LHCN-M2 (cell line): ENCODE data around the gene COL23A1. TPM values are rescaled to one million over a fixed set of nuclear protein-coding genes. Genes with fewer than 3 reads are reported as not detected.

Source experiments
- DNase-seq: peaks from one replicate; pipeline ENCODE4 v3.0.0-alpha.2; 2012; ENCODE audit warnings: low read depth
- total RNA-seq: library from RNA; depleted of rRNA; stranded (reverse); fragments of >200 nt; gene quantifications from 2 replicates; pipeline ENCODE4 v1.2.3, GENCODE V29; 2014

The COL23A1 gene
- total RNA-seq, 1 experiment from 2014 or later: not detected

DNA sequence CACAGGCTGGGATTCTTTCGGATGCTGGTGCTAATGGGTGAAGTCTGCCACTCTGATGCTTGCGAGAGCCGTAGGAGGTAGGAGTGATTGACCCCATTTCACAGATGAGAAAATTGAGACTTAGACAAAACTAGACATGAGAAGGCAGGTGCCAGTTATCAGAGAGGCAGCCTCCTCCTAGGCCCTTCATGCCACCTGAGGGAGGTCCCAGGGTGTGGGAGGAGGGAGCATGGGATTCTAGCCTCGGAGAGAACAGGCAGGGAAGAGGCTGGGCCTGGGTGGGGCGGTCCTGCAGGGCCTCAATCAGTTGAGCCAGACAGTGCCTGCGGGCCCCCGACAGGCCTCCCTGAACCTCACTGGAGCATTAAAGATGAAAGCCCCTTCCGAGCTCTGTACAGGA, 112.4 kb downstream of the COL23A1 start:
- no peak for DNase-seq

DNA sequence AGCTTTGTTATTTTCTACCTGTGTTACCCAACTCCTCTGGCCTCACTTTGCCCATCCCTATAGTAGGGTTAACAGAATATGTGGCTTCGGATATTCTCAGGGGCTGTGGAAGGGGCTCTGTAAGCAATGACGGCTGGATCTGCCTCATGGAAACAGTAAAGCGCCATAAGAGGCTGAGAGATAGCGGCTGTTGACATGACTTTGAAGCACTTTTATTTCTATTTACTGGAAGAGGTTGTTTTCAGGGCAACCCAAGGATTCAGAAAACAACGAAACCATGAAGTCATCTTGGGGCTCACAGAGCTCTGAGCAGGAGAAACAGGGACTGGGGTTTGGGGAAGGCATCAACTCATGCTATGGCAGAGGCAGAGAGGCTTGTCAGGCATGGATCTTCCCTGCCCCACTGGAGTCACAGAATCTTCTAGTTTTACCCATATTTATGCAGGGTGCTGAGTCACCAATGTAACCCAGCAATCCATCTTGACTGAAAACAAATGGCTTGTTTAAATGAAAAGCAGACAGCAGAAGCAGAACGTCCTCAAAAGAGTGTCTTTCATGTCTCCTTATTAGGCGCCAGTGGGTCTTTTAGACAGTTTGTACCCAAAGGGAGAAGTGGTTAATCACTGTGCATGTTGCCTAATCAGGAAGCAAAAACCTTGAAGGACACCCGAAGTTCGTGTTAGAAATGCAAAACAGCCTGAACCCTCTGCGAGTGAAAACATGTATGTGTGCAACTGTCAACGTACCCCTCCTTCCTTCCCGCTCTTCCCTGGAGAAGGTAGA, 113.0 kb downstream of the COL23A1 start:
- no peak for DNase-seq

DNA sequence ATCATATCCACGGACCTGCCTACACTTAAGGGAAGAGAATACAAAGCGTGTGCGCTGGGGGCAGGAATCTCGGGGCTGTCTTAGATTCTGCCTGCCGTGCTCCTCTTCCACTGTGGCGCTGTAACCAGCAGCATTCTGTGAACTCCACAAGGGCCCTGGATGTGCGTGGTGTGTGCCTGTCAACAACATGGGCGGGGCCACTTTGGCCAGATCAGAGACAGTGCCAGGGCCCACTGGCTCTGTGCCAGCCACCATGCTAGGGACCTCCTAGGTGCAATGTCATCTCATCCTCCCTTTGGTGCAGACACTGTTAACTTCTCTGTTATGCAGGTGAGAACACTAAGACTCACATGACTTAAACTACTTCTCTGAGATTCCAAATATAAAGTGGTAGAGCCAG, 113.7 kb downstream of the COL23A1 start:
- no peak for DNase-seq

DNA sequence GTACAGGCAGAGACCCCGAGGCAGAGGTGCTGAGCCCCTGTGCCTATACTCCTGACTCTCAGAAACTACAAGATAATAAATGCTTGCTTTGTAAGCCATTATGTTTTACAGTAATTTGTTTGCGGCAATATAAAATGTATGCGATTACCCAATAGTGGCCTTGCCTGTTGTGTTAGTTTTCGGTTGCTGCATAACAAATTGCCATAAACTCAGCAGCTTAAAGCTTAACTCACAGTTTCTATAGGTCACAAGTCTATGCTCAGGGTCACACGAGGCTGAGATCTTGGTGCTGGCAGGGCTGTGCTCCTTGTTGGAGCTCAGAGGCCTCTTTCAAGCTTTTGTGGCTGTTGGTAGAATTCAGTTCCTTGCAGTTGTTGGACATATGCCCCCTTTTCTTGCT, 114.8 kb downstream of the COL23A1 start:
- DNase-seq: no peak

DNA sequence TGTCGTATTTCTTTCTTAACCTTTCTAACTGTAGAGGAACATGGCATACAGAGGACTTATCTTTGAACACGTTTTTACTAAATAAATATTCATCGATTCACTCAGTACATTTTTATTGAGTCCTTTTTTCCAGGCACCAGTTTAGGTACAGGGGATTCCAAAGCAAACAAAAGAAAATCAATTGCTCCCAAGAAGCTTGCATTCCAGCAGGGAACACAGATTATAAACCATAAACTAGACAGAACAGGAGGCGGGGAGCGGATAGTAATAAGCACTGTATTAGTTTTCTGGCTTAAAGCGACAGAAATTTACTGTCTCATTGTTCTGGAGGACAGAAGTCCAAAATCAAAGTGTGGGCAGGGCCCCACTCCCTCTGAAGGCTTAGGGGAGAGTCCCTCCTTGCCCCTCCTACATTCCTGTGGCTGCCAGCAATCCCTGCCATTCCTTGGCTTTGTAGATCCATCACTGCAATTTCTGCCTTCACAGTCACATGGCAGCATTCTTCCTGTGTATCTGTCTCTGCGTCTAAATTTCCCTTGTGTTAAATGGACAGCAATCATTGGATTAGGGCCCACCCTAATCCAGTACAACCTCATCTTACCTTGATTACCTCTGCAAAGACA, 115.5 kb downstream of the COL23A1 start:
- DNase-seq: no peak

DNA sequence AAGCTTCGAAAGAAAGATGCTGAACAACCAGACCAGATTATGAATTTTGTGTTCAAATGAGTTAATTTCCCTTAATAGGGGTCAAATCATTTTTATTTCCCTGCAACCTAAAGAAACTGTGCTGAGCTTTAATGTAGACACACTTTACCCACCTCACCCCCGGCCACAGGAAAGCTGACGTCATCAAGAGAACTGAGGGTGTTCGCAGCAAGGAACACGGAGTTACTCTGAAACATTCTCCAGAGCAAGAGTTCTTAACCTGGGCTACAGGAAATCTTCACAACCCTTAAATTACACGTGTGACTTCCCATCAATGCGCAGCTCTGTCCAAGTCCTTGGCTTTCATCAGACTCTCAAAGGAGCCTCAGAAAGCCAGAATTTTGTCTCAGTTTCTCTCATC, 116.3 kb downstream of the COL23A1 start:
- DNase-seq: no peak

DNA sequence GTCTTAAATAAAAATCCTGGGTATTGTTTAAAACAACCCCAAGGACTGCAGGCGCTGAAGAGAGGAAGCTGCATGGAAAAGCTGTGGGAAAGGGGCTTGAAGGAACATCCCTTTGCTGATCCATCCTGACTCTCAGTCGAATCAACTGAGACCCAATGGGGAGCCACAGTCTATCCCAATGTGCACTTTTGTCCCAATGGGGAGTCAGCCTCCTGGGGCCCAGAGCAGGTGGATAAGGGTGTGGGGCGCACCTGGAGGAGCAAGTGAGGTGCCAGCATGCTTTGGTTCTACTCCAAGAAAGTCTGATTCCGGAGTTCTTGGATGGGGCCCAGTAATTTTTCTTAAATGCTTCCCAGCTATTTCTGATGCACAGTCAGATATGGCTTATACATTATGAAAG, 118.1 kb downstream of the COL23A1 start:
- DNase-seq: no peak

DNA sequence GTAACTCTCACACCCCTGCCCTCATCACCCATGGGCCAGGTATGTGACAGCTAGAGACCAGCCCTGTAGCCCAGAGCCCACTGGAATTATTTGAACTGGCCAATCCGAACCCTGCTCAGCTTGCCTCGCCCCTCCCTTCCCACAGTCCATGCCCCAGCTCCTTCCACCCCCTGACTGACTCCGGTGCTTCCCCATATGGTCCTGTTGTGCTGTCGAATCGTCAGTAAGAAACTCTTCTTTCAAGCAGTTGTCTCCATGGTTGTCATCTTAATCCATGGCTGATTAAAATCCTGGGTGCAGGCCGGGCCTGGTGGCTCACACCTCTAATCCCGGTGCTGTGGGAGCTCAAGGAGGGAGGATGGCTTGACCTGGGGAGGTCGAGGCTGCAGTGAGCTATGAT, 118.5 kb downstream of the COL23A1 start:
- DNase-seq: no peak

DNA sequence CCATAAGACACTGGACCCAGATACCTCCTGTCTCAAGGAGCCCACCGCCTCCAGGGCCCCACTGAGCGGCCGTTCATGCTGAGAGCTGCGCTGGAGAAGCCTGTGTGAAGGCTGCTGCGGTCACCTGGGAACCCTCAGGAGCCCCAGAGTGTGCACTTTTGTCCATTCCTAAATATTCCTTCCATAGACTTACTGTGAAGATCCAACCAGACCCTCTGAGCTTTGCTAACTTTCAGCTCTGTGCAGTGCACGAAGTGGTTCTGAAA, 119.5 kb downstream of the COL23A1 start:
- DNase-seq: no peak

DNA sequence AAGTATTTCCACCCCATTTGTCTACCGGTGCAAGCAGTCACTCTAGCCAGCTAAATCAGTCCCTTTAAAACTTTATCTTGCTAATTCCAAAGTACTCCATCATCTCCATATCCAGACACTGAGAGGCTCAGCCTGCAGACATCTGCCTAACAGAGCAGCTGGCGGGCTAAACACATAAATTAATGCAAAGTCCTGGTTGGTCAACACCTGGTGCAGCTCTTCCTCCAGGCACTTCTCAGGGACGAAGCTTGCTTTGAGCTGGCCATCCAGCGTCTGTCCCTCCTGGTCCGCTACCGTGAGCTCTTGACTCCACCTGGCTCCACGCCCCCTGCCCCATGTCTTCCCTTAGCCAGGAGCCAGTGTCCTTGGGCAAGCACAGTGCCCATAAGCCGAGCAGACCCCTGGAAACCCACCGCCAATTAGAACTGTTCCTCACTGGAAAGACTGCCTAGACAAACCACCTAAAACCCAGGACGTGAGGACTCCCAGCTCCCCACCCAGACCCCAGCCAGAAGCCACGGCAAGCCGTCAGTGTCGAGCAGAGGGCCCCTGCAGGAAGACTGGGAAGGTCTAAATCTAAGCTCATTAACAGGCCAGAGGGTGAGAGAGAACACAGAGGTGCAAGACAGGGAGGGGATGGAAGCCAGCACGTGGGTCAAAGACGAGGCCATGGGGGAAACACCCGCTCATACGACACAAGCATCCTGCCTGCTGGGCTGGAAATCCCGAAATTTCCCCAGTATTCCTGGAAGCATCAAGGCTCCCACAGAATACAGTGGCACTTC, 120.0 kb downstream of the COL23A1 start:
- DNase-seq: no peak

DNA sequence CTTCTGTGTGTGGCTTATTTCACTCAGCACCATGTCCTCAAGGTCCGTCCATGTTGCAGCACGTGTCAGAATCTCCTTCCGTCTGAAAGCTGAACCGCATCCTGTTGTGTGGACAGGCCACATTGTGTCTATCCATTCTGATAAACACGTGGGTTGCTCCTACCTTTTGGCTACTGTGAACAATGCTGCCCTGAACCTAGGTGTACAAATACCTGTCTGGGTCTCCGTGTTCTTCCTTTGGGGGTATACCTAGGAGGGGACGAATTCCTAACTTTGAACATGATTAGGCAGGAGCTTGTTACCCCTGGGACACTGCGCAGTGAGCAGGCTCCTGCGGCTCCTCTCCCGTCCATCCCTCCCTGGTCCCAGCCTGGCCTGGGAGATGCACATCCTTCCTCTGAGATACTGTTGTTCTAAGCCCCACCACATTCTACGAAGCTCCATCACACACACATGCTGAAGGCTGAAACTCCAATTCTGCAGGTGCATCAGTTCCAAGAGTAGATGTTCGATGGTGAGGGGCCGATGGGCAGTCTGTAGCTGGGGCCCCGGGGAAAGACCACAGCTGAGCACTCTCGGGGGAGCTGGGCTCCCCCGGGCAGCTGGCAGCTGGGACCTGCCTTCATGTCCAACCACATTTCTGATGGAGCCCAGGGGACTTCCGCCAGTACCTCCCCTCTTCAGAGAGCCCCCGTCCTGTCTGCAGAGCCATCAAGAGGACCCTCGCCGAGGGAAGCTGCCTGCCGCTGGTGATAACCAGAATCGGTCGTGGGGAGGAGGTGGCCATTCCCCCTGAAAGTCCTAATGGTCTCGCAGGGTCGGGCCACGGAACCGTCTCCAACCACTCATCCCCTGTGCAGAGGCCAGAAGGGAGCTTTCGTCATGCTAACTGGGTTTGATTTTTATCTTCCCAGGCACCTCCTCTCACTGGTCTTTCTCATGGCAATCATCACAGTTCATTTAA, 120.9 kb downstream of the COL23A1 start:
- DNase-seq: no peak

DNA sequence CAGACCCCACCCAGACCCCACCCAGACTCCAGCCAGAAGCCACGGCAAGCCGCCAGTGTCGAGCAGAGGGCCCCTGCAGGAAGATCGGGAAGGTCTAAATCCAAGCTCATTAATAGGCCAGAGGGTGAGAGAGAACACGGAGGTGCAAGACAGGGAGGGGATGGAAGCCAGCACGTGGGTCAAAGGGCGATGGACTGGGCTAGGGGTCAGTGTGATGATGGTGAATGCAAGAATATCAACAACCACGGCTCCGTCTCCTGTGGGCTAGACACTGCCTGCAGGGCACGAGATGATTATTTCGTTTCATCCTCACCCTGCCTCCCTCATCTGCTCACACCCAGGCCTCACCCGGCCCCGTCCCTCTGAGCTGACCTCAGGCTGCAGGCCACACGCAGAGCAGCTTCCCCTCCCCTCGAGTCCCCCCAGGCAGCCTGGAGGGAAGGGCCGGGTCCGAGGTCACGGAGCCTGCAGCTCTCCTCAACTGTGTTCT, 122.0 kb downstream of the COL23A1 start:
- DNase-seq: no peak

DNA sequence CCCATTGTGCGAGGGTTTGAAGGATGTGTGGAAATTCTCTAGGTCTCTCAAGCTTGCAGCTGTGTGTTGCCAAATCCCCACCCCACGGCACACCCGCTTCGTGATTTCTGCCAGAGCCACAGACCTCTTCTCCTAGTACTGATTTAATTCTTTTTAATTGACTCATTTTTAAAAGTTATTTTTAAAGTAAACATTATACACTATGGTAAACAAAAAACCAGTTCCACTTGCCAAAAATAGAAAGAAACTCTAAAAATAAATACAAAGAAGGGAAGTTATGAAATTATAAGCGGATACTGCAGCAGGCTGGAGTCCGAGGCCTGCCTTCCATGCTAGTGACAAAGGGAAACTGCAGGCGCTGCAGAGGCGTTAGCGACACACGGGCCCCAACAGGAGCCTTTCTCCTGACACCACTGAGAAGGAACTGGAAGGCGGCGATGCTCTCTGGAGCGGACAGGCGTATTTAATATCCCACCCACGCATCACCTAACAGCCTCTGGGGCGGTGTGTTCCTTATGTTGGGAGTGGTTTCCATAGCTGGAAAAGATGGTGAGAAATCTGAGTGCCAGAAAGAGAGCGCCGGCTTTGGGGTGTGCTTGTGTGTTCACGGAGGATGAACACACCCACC, 122.5 kb downstream of the COL23A1 start:
- no peak for DNase-seq

DNA sequence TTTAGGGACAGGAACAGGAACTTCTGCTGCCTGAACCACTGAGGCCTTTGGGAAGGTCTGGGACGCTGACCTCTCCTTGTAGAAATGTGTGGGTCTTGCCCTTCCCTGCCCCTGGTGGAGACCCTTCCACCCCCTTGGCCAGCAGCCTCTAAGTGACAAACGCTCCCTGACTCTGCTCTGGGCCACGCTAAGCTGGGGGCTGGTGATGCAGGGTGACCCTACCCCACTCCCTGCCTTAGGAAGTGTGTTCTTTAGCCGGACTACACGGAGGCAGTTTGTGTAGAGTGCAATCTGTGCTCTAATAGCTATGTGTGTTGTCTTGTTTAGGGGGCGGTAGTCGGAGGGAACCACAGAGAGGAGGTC, 123.0 kb downstream of the COL23A1 start:
- DNase-seq: no peak

DNA sequence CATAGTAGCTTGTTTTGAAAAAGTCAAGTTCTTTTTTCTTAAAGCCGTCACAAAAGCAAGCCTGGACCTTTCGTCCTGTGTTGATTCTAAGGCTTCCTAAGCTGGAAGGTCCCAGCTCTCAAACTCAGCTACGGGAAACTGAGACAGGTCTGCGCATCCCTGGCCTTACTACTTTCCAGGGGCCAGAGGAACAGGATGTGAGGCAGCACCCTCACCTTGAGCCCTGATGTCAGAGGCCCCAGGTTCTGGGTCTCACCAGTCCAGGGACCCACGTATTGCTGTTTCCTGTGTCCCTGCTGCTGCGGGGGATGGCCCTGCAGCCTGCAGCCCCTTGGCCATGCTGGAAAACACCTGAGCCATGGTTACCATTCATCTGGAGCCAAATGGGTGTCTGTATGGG, 123.9 kb downstream of the COL23A1 start:
- no peak for DNase-seq

DNA sequence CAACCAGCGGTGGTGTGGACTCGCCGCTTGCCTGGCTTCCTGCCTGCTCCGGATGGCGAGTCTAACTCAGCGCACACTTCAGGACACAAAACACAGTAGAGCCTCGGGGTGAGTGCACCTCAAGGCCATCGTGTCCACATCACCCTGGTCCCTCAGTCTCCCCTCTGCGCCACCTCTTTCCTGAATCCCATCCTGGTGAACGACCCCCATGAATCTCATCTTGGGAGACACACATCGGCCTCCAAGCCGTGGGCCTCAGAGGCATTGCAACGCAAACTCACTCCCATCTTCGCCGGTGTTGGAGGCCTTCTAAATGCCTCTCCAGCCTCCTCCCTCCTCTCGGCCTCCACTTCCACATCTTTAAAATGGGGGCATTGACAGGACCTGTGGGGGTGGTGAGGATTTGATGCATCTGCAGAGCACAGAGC, 124.3 kb downstream of the COL23A1 start:
- DNase-seq: no peak

DNA sequence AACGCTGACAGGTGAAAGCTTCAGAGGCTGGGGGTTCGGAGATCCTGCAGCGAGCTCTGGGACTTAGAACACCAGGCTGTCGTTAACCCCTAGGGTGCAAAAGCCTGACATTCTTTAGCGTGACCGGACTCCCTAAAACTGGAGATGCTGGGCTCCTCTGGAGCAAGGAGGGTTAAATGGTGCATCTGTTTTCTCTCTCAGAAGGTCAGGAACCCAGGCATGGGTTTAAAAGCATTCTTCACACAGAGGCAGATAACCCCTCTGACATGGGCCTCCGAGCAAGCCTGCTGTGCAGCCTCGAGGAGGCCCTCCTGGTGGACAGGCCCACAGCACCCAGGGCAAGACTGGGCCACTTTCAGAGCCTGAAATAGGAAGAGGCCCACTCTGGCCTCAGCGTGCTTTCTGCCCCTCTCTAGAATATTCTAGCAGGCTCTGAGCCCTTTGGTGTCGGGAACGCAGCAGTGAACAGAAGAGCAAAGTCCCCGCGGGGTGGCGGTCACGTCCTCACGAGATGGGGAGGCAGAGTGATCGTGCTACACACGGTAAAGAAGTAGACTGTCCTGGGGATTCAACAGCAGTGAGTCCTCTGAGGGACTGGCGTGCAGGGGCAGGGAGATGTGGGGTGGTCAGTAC, 124.8 kb downstream of the COL23A1 start:
- no peak for DNase-seq

DNA sequence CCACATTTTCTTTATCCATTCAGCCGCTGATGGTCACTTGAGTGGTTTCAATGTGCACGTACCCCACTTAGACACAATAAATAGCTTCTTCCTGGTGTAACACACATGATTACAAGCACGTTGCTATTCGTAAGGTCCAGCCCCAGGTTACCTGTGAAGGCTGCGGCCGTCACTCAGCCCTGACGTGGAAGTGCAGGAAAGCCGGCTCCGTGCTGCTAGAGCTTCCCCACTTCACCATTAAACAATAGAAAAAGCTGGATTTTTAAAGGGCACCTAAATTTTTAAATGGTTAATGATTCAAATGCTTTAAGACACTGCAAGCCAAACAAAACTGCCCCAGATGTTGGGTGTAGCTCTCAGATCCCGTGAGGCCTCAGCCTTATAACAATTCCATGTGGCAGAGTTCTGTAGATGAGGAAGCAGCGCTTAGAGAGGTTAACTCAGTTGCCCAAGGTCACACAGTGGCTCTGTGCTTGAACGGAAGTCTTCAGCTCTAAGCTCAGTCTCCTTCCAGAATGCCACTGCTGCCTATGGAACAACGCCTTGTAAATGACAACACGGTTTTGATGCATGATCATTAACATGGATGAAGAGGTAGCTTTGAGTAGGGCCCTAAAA, 125.7 kb downstream of the COL23A1 start:
- DNase-seq: no peak

DNA sequence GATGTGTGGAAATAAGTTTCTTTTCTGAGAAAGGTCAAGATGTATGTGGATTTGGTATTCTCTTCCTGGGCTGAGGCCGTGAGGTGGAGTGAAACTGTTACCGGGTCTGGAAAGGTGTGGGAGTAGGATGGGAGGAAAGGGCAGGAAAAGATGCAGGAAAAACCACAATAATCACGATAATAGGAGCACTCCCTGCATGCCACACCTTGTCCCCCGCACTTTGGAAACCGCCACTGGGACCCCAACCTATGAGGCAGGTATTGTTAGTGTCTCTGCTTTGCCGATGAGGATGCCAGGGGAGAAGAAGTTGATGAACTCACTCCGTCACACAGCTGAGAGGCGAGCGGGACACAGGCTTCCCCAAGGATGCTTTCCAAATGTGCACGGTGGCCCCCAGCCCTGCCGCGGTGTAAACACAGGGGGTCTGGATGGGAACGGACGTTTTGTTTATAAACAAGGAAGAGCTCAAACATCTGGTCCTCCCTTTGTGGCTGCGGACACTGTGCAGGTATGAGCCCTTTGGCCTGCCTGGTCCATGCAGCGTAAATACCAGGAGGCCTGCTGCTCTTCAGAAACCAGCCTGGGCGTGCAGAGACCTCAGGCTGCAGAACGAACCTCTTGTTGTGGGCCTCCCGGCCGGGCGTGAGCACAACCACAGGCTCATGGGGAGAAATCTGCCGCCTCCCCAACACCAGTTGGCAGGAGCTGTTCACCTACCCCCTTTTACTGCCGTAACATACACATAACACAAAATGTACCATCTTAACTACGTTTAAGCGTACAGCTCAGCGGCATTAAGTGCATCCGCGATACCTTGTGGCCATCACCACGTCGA, 126.7 kb downstream of the COL23A1 start:
- DNase-seq: no peak
